Muscle layer of colon (tissue), 2 donors: ENCODE results near the gene POC1B.

ENCODE experiments used
- H3K27ac ChIP-seq: one replicate; pipeline ENCODE4 v1.7.0; 2013; ENCODE audit warnings: low read depth, mild to moderate bottlenecking, low read length, moderate library complexity
- H3K27me3 ChIP-seq, 2 donors: one replicate each; pipeline ENCODE4 v1.7.0; 2013; ENCODE audit warnings: low read length in 2 of 2, mild to moderate bottlenecking in 2 of 2; ENCODE audit not compliant: insufficient read depth in 2 of 2, control insufficient read depth in 1 of 2
- H3K36me3 ChIP-seq: one replicate; pipeline ENCODE4 v1.7.0; 2013; ENCODE audit warnings: mild to moderate bottlenecking, low read length; ENCODE audit not compliant: insufficient read depth
- H3K4me1 ChIP-seq: one replicate; pipeline ENCODE4 v1.7.0; 2013; ENCODE audit warnings: mild to moderate bottlenecking, low read length; ENCODE audit not compliant: insufficient read depth
- H3K4me3 ChIP-seq, 2 donors: one replicate each; pipeline ENCODE4 v1.7.0; 2013; ENCODE audit warnings: low read length in 2 of 2, low read depth in 1 of 2, mild to moderate bottlenecking in 1 of 2, moderate library complexity in 1 of 2
- H3K9ac ChIP-seq: one replicate; pipeline ENCODE4 v1.7.0; 2013; ENCODE audit warnings: low read length
- H3K9me3 ChIP-seq: one replicate; pipeline ENCODE4 v1.7.0; 2013; ENCODE audit warnings: mild to moderate bottlenecking, low read length
- donor health status: abdominal sarcoma.
- donor health status: Adenocarcinoma of cecum.

POC1B gene

GRCh38 chr12:89486264-89486663 lies 39.6 kb downstream of the POC1B start:
- H3K36me3 ChIP-seq, result peaks cover 8% of the 10 kb centered on the region
- no peaks in the 10 kb centered on the region for H3K4me1 ChIP-seq
- no peaks in the 10 kb centered on the region for H3K27me3 ChIP-seq
- no peak overlapping the region for H3K4me3 ChIP-seq
- H3K9ac ChIP-seq, result no peak overlapping the region
- H3K9me3 ChIP-seq, result no peaks in the 10 kb centered on the region
- H3K27ac ChIP-seq, result no peak overlapping the region

GRCh38 chr12:89484470-89484869 lies 41.4 kb downstream of the POC1B start:
- no peaks in the 10 kb centered on the region for H3K27me3 ChIP-seq
- H3K9ac ChIP-seq, result no peak overlapping the region
- H3K4me1 ChIP-seq, result no peaks in the 10 kb centered on the region
- H3K36me3 ChIP-seq, result peaks cover 5% of the 10 kb centered on the region
- no peaks in the 10 kb centered on the region for H3K9me3 ChIP-seq
- no peak overlapping the region for H3K4me3 ChIP-seq
- no peak overlapping the region for H3K27ac ChIP-seq

GRCh38 chr12:89481213-89481914 lies 44.5 kb downstream of the POC1B start:
- Histone ChIP-seq H3K9me3 (no peaks in the 10 kb centered on the region), H3K27me3 (no peaks in the 10 kb centered on the region), H3K9ac (no peak overlapping the region), H3K4me1 (no peaks in the 10 kb centered on the region), H3K27ac (no peak overlapping the region), H3K4me3 (no peak overlapping the region), H3K36me3 (no peaks in the 10 kb centered on the region)

- Histone ChIP-seq H3K27ac (no peak overlapping the region), H3K4me1 (no peaks in the 10 kb centered on the region), H3K27me3 (no peaks in the 10 kb centered on the region), H3K36me3 (no peaks in the 10 kb centered on the region), H3K9me3 (no peaks in the 10 kb centered on the region), H3K9ac (no peak overlapping the region), H3K4me3 (no peak overlapping the region)
These were observed 45.9 kb downstream of the POC1B start for GRCh38 chr12:89479982-89480381.

GRCh38 chr12:89477633-89478279 lies 48.1 kb downstream of the POC1B start:
- Histone ChIP-seq H3K4me3 (no peak overlapping the region), H3K4me1 (no peaks in the 10 kb centered on the region), H3K27me3 (no peaks in the 10 kb centered on the region), H3K9me3 (no peaks in the 10 kb centered on the region), H3K36me3 (no peaks in the 10 kb centered on the region), H3K27ac (no peak overlapping the region), H3K9ac (no peak overlapping the region)

- Histone ChIP-seq H3K27me3 (no peaks in the 10 kb centered on the region), H3K4me1 (no peaks in the 10 kb centered on the region), H3K9ac (no peak overlapping the region), H3K36me3 (no peaks in the 10 kb centered on the region), H3K9me3 (no peaks in the 10 kb centered on the region), H3K27ac (no peak overlapping the region), H3K4me3 (no peak overlapping the region)
These were observed 48.8 kb downstream of the POC1B start for GRCh38 chr12:89476904-89477595.

- H3K36me3 ChIP-seq, result no peaks in the 10 kb centered on the region
- H3K4me1 ChIP-seq, result no peaks in the 10 kb centered on the region
- no peak overlapping the region for H3K9ac ChIP-seq
- H3K9me3 ChIP-seq, result no peaks in the 10 kb centered on the region
- H3K4me3 ChIP-seq, result no peak overlapping the region
- no peak overlapping the region for H3K27ac ChIP-seq
- no peaks in the 10 kb centered on the region for H3K27me3 ChIP-seq
These were observed 49.6 kb downstream of the POC1B start for GRCh38 chr12:89476232-89476631.

- no peak overlapping the region for H3K4me3 ChIP-seq
- H3K9me3 ChIP-seq, result no peaks in the 10 kb centered on the region
- no peaks in the 10 kb centered on the region for H3K36me3 ChIP-seq
- H3K9ac ChIP-seq, result no peak overlapping the region
- no peaks in the 10 kb centered on the region for H3K27me3 ChIP-seq
- H3K27ac ChIP-seq, result no peak overlapping the region
- H3K4me1 ChIP-seq, result no peaks in the 10 kb centered on the region
These were observed 50.5 kb downstream of the POC1B start for GRCh38 chr12:89475203-89475990.

GRCh38 chr12:89474615-89475014 lies 51.2 kb downstream of the POC1B start:
- H3K4me1 ChIP-seq, result no peaks in the 10 kb centered on the region
- no peak overlapping the region for H3K9ac ChIP-seq
- no peak overlapping the region for H3K4me3 ChIP-seq
- H3K9me3 ChIP-seq, result no peaks in the 10 kb centered on the region
- no peaks in the 10 kb centered on the region for H3K27me3 ChIP-seq
- no peak overlapping the region for H3K27ac ChIP-seq
- H3K36me3 ChIP-seq, result no peaks in the 10 kb centered on the region

- Histone ChIP-seq H3K27me3 (no peaks in the 10 kb centered on the region), H3K4me1 (no peaks in the 10 kb centered on the region), H3K36me3 (no peaks in the 10 kb centered on the region), H3K4me3 (no peak overlapping the region), H3K9ac (no peak overlapping the region), H3K9me3 (no peaks in the 10 kb centered on the region), H3K27ac (no peak overlapping the region)
These were observed 53.3 kb downstream of the POC1B start for GRCh38 chr12:89472508-89472907.
